K562 (cell line): Measurements from ENCODE around the gene EPB41L4B. TPM values are rescaled to one million over a fixed set of nuclear protein-coding genes. Genes with fewer than 3 reads are reported as not detected.

Source experiments
- BRD9 ChIP-seq: fragments of 450-650 bp; IDR thresholded peaks from 2 replicates; pipeline ENCODE4 v1.6.1; 2018; ENCODE audit warnings: low read depth; ENCODE audit not compliant: partially characterized antibody
- ETV5 ChIP-seq: sonication (generic); formaldehyde crosslinking; IDR thresholded peaks from 2 replicates; pipeline ENCODE4 v1.4.0; 2020; ENCODE audit warnings: low read depth, mild to moderate bottlenecking, missing genetic modification reagents
- FOXK1 ChIP-seq: sonication (generic); formaldehyde crosslinking; IDR thresholded peaks from 2 replicates; pipeline ENCODE4 v1.8.0; 2022; ENCODE audit warnings: missing genetic modification reagents, mild to moderate bottlenecking, borderline replicate concordance
- HDAC3 ChIP-seq: fragments of 450-650 bp; IDR thresholded peaks from 2 replicates; pipeline ENCODE4 v1.6.1; 2018; ENCODE audit warnings: borderline replicate concordance, mild to moderate bottlenecking, moderate library complexity; ENCODE audit not compliant: partially characterized antibody
- ILF3 ChIP-seq: fragments of 450-650 bp; IDR thresholded peaks from 2 replicates; pipeline ENCODE4 v1.6.1; 2018; ENCODE audit warnings: antibody characterized with exemption, mild to moderate bottlenecking, moderate library complexity, borderline replicate concordance
- KAT2B ChIP-seq: IDR thresholded peaks from one replicate; pipeline ENCODE4 v1.6.1; 2012; ENCODE audit warnings: low read depth, mild to moderate bottlenecking, control low read depth, inconsistent platforms, low read length, moderate library complexity
- KAT8 ChIP-seq: fragments of 450-650 bp; IDR thresholded peaks from 2 replicates; pipeline ENCODE4 v1.6.1; 2016; ENCODE audit warnings: low read depth, mild to moderate bottlenecking
- MED1 ChIP-seq: sonication (generic); formaldehyde crosslinking; IDR thresholded peaks from 2 replicates; pipeline ENCODE4 v1.8.1; 2023; ENCODE audit warnings: missing genetic modification reagents, borderline replicate concordance
- NFYB ChIP-seq: IDR thresholded peaks from 2 replicates; pipeline ENCODE4 v1.6.1; 2011; ENCODE audit warnings: mild to moderate bottlenecking, moderate library complexity; ENCODE audit not compliant: insufficient read length; ENCODE audit errors: extremely low read depth
- NR3C1 ChIP-seq: sonication (generic); formaldehyde crosslinking; IDR thresholded peaks from 2 replicates; pipeline ENCODE4 v1.8.1; 2022; ENCODE audit warnings: missing genetic modification reagents
- POU5F1 ChIP-seq: fragments of 150-350 bp; IDR thresholded peaks from 2 replicates; pipeline ENCODE4 v1.6.1; 2014; ENCODE audit warnings: borderline replicate concordance, low read length, low read depth, mild to moderate bottlenecking; ENCODE audit not compliant: partially characterized antibody
- SMARCC2 ChIP-seq: fragments of 450-650 bp; IDR thresholded peaks from 2 replicates; pipeline ENCODE4 v1.6.1; 2017; ENCODE audit warnings: antibody characterized with exemption, moderate library complexity, mild to moderate bottlenecking, low read depth
- SRF ChIP-seq, 2 experiments: fragments of 250-450, 450-650 bp in 1 of 2; sonication (Bioruptor Pico) in 1 of 2; sonication (generic) in 1 of 2; formaldehyde crosslinking; IDR thresholded peaks; 2 replicates each; pipeline versions ENCODE4 v1.5.0 to v1.5.1; 2020 to 2022; ENCODE audit warnings: mild to moderate bottlenecking in 1 of 2, missing genetic modification reagents in 1 of 2
- ZC3H8 ChIP-seq: fragments of 450-650 bp; IDR thresholded peaks from 2 replicates; pipeline ENCODE4 v1.6.1; 2017
- ZNF197 ChIP-seq: fragments of 200-800 bp; sonication (Bioruptor generic); IDR thresholded peaks from 2 replicates; pipeline ENCODE4 v1.6.1; 2016; ENCODE audit warnings: low read depth, missing genetic modification characterization, missing compliant biosample characterization
- ZNF274 ChIP-seq: IDR thresholded peaks from 2 replicates; pipeline ENCODE4 v1.6.1; 2011; ENCODE audit warnings: low read depth, mild to moderate bottlenecking, low read length, moderate library complexity, borderline replicate concordance
- ZNF551 ChIP-seq: fragments of 250-450 bp; sonication (Bioruptor Pico); IDR thresholded peaks from 2 replicates; pipeline ENCODE4 v1.5.0; 2021; ENCODE audit warnings: mild to moderate bottlenecking, moderate library complexity
- ZNF75A ChIP-seq: fragments of 450-650 bp; formaldehyde crosslinking; IDR thresholded peaks from 2 replicates; pipeline ENCODE4 v1.4.0; 2020; ENCODE audit warnings: mild to moderate bottlenecking
- polyA plus RNA-seq, 8 experiments: library from polyadenylated mRNA; depleted of rRNA in 4 of 8; stranded (reverse) in 5 of 8; unstranded in 3 of 8; fragments of >200 nt; fragmentation: Nextera tagmentation in 2 of 8; fragmentation: Illumina TruSeq in 1 of 8; extraction: Ambion mirVana in 2 of 8; extraction: Trizol in 1 of 8; gene quantifications; 2 replicates each; pipeline versions ENCODE4 v1.2.1 to v1.2.3, GENCODE V29; 2011 to 2014; ENCODE audit warnings: inconsistent platforms in 1 of 8, missing spikeins in 1 of 8
- total RNA-seq, 7 experiments: library from RNA; depleted of rRNA in 6 of 7; stranded (reverse); fragments of >200 nt in 6 of 7; fragmentation: Illumina TruSeq in 2 of 7; extraction: Trizol in 2 of 7; gene quantifications; 2 replicates each; pipeline versions ENCODE4 v1.2.1 to v1.2.3, GENCODE V29; 2011 to 2021; ENCODE audit warnings: low replicate concordance in 1 of 7
- TF ChIP-seq, protein P1 (sequence below), 2 experiments: fragments of 450-650 bp; IDR thresholded peaks; 2 replicates each; pipeline ENCODE4 v1.6.1; 2016
- TF ChIP-seq, protein P2 (sequence below): fragments of 250-450 bp; sonication (Bioruptor Pico); IDR thresholded peaks from 2 replicates; pipeline ENCODE4 v1.5.0; 2021
- TF ChIP-seq, protein P3 (sequence below): sonication (generic); formaldehyde crosslinking; IDR thresholded peaks from 2 replicates; pipeline ENCODE4 v1.9.0; 2022; ENCODE audit warnings: mild to moderate bottlenecking, missing genetic modification reagents
- TF ChIP-seq, protein P4 (sequence below): fragments of 450-650 bp; formaldehyde crosslinking; conservative IDR thresholded peaks from 2 replicates; pipeline ENCODE4 v1.4.0; 2022; ENCODE audit warnings: mild to moderate bottlenecking, missing genetic modification characterization
- TF ChIP-seq, protein P5 (sequence below): sonication (generic); formaldehyde crosslinking; IDR thresholded peaks from 2 replicates; pipeline ENCODE4 v1.8.0; 2022; ENCODE audit warnings: mild to moderate bottlenecking, low read depth, missing genetic modification reagents

Gene EPB41L4B
- total and polyA plus RNA-seq, 9 of the 15 experiments (the other 6 are each of a cell fraction or from before 2014, with no cell fraction given) = 0.09 to 0.38 (median 0.21) TPM

DNA sequence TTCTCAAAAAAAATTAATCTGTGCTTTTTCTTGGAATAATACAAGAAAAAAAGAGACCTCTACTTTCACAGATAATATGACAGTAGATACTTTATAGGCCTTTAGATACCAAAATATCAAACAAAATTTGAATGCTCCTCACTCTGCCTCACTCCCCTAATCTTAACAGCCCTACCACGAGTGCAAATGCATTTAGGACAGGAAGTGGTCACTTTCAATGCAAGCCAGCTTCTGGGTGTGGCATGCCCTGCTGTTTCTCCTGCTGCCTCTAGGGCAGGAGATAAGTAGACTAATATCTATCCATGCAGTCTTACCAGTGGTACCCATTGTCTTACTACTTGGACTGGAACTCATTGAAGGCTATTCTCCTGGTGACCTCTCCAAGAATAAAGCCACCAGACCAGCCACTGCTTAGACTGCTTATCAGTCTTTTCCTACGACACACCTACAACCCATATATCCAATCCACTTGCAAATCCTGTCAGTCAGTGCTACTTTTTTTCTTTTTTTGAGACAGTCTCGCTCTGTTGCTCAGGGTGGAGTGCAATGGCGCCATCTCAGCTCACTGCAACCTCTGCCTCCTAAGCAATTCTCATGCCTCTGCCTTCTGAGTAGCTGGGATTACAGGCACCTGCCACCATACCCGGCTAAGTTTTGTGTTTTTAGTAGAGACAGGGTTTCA is 176.8 kb downstream of the EPB41L4B start (continued):
- TF ChIP-seq, protein P1, sequence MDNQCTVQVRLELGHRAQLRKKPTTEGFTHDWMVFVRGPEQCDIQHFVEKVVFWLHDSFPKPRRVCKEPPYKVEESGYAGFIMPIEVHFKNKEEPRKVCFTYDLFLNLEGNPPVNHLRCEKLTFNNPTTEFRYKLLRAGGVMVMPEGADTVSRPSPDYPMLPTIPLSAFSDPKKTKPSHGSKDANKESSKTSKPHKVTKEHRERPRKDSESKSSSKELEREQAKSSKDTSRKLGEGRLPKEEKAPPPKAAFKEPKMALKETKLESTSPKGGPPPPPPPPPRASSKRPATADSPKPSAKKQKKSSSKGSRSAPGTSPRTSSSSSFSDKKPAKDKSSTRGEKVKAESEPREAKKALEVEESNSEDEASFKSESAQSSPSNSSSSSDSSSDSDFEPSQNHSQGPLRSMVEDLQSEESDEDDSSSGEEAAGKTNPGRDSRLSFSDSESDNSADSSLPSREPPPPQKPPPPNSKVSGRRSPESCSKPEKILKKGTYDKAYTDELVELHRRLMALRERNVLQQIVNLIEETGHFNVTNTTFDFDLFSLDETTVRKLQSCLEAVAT (IDR thresholded peaks at IDR 0.05) = no peak
- TF ChIP-seq POU5F1 (no peak), ILF3 (no peak), FOXK1 (CRISPR knock-in tag) (no peak), ZNF75A (CRISPR knock-in tag) (no peak), ZC3H8 (no peak), SMARCC2 (no peak), ZNF197 (CRISPR knock-in tag) (no peak), KAT2B (no peak), MED1 (no peak), ZNF551 (no peak), SRF (CRISPR knock-in tag; IDR thresholded peaks at IDR 0.05) (no peak), HDAC3 (no peak), NFYB (no peak), NR3C1 (no peak), KAT8 (no peak), BRD9 (no peak), ETV5 (CRISPR knock-in tag) (0 out of 2 replicates have a peak, but pooled peaks have one; percentile 29), ZNF274 (no peak)
- TF ChIP-seq, protein P2, sequence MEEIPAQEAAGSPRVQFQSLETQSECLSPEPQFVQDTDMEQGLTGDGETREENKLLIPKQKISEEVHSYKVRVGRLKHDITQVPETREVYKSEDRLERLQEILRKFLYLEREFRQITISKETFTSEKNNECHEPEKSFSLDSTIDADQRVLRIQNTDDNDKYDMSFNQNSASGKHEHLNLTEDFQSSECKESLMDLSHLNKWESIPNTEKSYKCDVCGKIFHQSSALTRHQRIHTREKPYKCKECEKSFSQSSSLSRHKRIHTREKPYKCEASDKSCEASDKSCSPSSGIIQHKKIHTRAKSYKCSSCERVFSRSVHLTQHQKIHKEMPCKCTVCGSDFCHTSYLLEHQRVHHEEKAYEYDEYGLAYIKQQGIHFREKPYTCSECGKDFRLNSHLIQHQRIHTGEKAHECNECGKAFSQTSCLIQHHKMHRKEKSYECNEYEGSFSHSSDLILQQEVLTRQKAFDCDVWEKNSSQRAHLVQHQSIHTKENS (CRISPR knock-in tag) = no peak
- TF ChIP-seq, protein P3, sequence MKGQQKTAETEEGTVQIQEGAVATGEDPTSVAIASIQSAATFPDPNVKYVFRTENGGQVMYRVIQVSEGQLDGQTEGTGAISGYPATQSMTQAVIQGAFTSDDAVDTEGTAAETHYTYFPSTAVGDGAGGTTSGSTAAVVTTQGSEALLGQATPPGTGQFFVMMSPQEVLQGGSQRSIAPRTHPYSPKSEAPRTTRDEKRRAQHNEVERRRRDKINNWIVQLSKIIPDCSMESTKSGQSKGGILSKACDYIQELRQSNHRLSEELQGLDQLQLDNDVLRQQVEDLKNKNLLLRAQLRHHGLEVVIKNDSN = no peak
- TF ChIP-seq, protein P4, sequence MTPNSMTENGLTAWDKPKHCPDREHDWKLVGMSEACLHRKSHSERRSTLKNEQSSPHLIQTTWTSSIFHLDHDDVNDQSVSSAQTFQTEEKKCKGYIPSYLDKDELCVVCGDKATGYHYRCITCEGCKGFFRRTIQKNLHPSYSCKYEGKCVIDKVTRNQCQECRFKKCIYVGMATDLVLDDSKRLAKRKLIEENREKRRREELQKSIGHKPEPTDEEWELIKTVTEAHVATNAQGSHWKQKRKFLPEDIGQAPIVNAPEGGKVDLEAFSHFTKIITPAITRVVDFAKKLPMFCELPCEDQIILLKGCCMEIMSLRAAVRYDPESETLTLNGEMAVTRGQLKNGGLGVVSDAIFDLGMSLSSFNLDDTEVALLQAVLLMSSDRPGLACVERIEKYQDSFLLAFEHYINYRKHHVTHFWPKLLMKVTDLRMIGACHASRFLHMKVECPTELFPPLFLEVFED (CRISPR knock-in tag) = no peak
- TF ChIP-seq, protein P5, sequence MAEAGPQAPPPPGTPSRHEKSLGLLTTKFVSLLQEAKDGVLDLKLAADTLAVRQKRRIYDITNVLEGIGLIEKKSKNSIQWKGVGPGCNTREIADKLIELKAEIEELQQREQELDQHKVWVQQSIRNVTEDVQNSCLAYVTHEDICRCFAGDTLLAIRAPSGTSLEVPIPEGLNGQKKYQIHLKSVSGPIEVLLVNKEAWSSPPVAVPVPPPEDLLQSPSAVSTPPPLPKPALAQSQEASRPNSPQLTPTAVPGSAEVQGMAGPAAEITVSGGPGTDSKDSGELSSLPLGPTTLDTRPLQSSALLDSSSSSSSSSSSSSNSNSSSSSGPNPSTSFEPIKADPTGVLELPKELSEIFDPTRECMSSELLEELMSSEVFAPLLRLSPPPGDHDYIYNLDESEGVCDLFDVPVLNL (CRISPR knock-in tag) = no peak
